ENCODE results near the gene HMGXB3. TPM values are rescaled to one million over a fixed set of nuclear protein-coding genes. Genes with fewer than 3 reads are reported as not detected.

The HMGXB3 gene
- total RNA-seq, 1 donor from 2014 or later: 29.1 TPM

- H3K4me3 ChIP-seq (ENCODE audit: low read depth, low read length): no peak overlapping the region
- DNase-seq (ENCODE audit: low read depth): no peak
- TF ChIP-seq, protein P1, sequence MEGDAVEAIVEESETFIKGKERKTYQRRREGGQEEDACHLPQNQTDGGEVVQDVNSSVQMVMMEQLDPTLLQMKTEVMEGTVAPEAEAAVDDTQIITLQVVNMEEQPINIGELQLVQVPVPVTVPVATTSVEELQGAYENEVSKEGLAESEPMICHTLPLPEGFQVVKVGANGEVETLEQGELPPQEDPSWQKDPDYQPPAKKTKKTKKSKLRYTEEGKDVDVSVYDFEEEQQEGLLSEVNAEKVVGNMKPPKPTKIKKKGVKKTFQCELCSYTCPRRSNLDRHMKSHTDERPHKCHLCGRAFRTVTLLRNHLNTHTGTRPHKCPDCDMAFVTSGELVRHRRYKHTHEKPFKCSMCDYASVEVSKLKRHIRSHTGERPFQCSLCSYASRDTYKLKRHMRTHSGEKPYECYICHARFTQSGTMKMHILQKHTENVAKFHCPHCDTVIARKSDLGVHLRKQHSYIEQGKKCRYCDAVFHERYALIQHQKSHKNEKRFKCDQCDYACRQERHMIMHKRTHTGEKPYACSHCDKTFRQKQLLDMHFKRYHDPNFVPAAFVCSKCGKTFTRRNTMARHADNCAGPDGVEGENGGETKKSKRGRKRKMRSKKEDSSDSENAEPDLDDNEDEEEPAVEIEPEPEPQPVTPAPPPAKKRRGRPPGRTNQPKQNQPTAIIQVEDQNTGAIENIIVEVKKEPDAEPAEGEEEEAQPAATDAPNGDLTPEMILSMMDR (conservative IDR thresholded peaks at IDR 0.05; ENCODE audit: low read depth, low read length): no peak
Observed at GRCh38 chr5:149966946-149967345, 33.6 kb upstream of the HMGXB3 start.

GRCh38 chr5:149969181-149969930 lies 31.2 kb upstream of the HMGXB3 start:
- TF ChIP-seq, protein P1 (conservative IDR thresholded peaks at IDR 0.05; ENCODE audit: low read depth, low read length): no peak
- no peak for DNase-seq (ENCODE audit: low read depth)
- no peak overlapping the region for H3K4me3 ChIP-seq (ENCODE audit: low read depth, low read length)

DNA sequence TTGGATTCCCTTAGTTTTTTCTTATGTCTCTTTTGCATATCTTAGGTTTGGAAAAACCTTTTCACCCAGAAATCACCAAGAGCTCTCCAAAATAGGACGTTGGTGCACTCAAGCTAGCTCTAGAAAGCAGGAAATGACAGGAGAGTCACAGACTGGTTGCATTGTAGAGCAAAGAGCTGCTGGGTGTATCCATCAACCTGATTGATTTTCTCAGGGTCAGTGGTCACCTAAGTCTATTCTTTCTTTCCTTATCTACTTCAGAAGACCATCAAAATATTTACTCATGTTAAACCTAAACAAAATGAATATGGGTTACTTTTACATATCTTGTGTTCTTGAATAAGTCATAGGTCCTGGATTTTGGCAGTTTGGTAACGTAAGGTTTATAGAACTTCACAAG lies 25.1 kb upstream of the HMGXB3 start:
- TF ChIP-seq, protein P1 (conservative IDR thresholded peaks at IDR 0.05; ENCODE audit: low read depth, low read length): no peak
- DNase-seq (ENCODE audit: low read depth): no peak
- no peak overlapping the region for H3K4me3 ChIP-seq (ENCODE audit: low read depth, low read length)

DNA sequence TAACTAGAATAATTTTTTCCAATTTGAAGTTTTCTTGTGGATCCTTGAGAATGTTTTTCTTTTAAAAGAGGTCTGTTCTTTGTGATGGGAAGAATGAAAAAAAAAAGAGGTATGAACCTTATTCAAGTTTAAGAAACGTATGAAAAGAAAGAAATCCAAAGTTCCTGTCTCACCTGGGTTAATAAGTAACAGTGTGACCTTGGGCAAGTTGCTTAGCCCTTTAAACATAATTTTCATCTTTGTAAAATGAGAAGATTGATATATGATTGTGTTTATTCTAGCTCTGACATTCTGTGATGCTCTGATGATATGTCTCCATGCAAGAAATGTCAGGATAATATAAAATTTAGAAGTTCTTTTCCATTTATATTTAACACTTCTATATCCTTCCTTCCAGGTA lies 20.6 kb upstream of the HMGXB3 start:
- TF ChIP-seq, protein P1 (conservative IDR thresholded peaks at IDR 0.05; ENCODE audit: low read depth, low read length): no peak
- DNase-seq (ENCODE audit: low read depth): no peak
- no peak overlapping the region for H3K4me3 ChIP-seq (ENCODE audit: low read depth, low read length)

GRCh38 chr5:149981206-149981605 lies 19.3 kb upstream of the HMGXB3 start:
- no peak for DNase-seq (ENCODE audit: low read depth)
- TF ChIP-seq, protein P1 (conservative IDR thresholded peaks at IDR 0.05; ENCODE audit: low read depth, low read length): no peak
- H3K4me3 ChIP-seq (ENCODE audit: low read depth, low read length): no peak overlapping the region

- DNase-seq (ENCODE audit: low read depth): no peak
- H3K4me3 ChIP-seq (ENCODE audit: low read depth, low read length): no peak overlapping the region
- TF ChIP-seq, protein P1 (conservative IDR thresholded peaks at IDR 0.05; ENCODE audit: low read depth, low read length): no peak
Observed at GRCh38 chr5:149982505-149982904, 18.0 kb upstream of the HMGXB3 start.

DNA sequence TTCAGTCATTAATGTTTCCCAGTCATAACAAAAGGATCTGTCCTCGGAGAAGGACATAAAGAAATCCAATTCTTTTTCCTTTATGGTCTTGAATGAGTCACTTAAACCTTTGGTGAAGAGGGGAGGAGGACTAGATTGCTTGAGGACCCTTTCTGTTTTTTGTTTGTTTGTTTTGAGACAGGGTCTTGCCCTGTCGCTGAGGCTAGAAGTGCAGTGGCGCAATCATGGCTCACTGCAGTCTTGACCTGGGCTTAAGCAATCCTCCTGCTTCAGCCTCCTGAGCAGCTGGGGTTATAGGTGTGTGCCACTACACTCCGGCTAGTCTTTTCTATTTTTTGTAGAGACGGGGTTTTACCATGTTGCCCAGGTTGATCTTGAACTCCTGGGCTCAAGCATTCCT lies 12.4 kb upstream of the HMGXB3 start:
- no peak overlapping the region for H3K4me3 ChIP-seq (ENCODE audit: low read depth, low read length)
- TF ChIP-seq, protein P1 (conservative IDR thresholded peaks at IDR 0.05; ENCODE audit: low read depth, low read length): no peak
- no peak for DNase-seq (ENCODE audit: low read depth)
